ENCODE data around the gene AP2B1. TPM values are rescaled to one million over a fixed set of nuclear protein-coding genes. Genes with fewer than 3 reads are reported as not detected.

Gene AP2B1
- total RNA-seq, 1 experiment from 2014 or later = 217 TPM

DNA sequence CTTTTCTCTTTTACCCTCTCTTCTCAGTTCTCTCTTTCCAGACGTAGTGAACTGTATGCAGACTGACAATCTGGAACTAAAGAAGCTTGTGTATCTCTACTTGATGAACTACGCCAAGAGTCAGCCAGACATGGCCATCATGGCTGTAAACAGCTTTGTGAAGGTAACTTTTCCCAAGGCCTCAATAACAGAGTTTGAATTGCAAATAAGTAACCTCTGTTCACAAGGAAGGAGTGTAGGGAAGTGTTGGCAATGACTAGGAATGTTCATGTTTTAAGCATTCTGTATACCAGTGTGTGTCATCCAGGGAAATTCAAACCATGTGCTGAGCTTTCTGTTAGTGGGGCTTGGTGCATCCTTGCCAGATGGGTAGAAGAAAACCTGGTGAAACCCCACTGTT lies 18.6 kb downstream of the AP2B1 start:
- no peak overlapping the region for H4K91ac ChIP-seq (ENCODE audit: insufficient read length, low read depth, low read length)
- H2BK12ac ChIP-seq (ENCODE audit: insufficient read length, low read depth, low read length) = no peak overlapping the region
- H3K27me3 ChIP-seq (ENCODE audit: insufficient read depth, low read length) = no peaks in the 10 kb centered on the region
- no peaks in the 10 kb centered on the region for H3K23me2 ChIP-seq (ENCODE audit: insufficient read length, low read depth, low read length, poor library complexity, severe bottlenecking)
- H3K27ac Mint-ChIP-seq = no peak overlapping the region; a peak in 2 of 7 replicates
- H3K9me3 Mint-ChIP-seq = no peaks in the 10 kb centered on the region
- H3K14ac ChIP-seq (ENCODE audit: insufficient read depth, low read length) = no peak overlapping the region
- no peak overlapping the region for H2BK20ac ChIP-seq (ENCODE audit: low read depth, low read length, poor library complexity, severe bottlenecking)
- no peaks in the 10 kb centered on the region for H3K9me3 ChIP-seq (ENCODE audit: control insufficient read depth, low read depth, low read length)
- no peak overlapping the region for H3K4ac ChIP-seq (ENCODE audit: low read depth, low read length)
- no peak overlapping the region for H2BK15ac ChIP-seq (ENCODE audit: low read depth, low read length)
- TF ChIP-seq, protein P1, sequence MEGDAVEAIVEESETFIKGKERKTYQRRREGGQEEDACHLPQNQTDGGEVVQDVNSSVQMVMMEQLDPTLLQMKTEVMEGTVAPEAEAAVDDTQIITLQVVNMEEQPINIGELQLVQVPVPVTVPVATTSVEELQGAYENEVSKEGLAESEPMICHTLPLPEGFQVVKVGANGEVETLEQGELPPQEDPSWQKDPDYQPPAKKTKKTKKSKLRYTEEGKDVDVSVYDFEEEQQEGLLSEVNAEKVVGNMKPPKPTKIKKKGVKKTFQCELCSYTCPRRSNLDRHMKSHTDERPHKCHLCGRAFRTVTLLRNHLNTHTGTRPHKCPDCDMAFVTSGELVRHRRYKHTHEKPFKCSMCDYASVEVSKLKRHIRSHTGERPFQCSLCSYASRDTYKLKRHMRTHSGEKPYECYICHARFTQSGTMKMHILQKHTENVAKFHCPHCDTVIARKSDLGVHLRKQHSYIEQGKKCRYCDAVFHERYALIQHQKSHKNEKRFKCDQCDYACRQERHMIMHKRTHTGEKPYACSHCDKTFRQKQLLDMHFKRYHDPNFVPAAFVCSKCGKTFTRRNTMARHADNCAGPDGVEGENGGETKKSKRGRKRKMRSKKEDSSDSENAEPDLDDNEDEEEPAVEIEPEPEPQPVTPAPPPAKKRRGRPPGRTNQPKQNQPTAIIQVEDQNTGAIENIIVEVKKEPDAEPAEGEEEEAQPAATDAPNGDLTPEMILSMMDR (conservative IDR thresholded peaks at IDR 0.05) = no peak
- no CpG with 5 or more reads among the region's 2 CpGs for WGBS (ENCODE audit: extremely low coverage, insufficient read length, low lambda C conversion rate)
- no peaks in the 10 kb centered on the region for H3K79me1 ChIP-seq (ENCODE audit: insufficient read depth, low read depth, low read length, poor library complexity, severe bottlenecking)
- no peak overlapping the region for H2BK120ac ChIP-seq (ENCODE audit: low read depth, low read length, poor library complexity, severe bottlenecking)
- no peaks in the 10 kb centered on the region for H3K4me1 Mint-ChIP-seq
- peaks cover 12 to 73% (median 62%) of the 10 kb centered on the region in 3 experiments; a peak in 6 of 7 replicates for H3K36me3 Mint-ChIP-seq (ENCODE audit: insufficient read depth in 1 of 3, low read depth in 3 of 3)
- no peaks in the 10 kb centered on the region for H3K27me3 Mint-ChIP-seq (ENCODE audit: low read depth)
- H4K20me1 ChIP-seq (ENCODE audit: control insufficient read depth, insufficient read depth, insufficient read length) = no peaks in the 10 kb centered on the region
- no peak overlapping the region for H3K4me3 Mint-ChIP-seq
- no peak overlapping the region for H3T11ph ChIP-seq (ENCODE audit: low read length)
- no peak overlapping the region for H3K4me2 ChIP-seq (ENCODE audit: insufficient read depth, insufficient read length, low read length)
- no peak overlapping the region for H3K27ac ChIP-seq (ENCODE audit: insufficient read length, low read depth, low read length)
- H3K23ac ChIP-seq (ENCODE audit: insufficient read length, low read depth, low read length) = no peak overlapping the region
- no peaks in the 10 kb centered on the region for H3K79me2 ChIP-seq (ENCODE audit: insufficient read depth, low read length)
- DNase-seq = no peak
- H3K56ac ChIP-seq (ENCODE audit: insufficient read length, low read depth, low read length) = no peak overlapping the region
- no peak overlapping the region for H2AK5ac ChIP-seq (ENCODE audit: insufficient read length, low read length)
- no peak overlapping the region for H3K18ac ChIP-seq (ENCODE audit: insufficient read length, low read depth, low read length)
- no peak overlapping the region for H4K5ac ChIP-seq (ENCODE audit: insufficient read length, low read depth, low read length)
- no peak overlapping the region for H2AFZ ChIP-seq (ENCODE audit: low read length)
- no peak overlapping the region for H4K8ac ChIP-seq (replicated peaks; ENCODE audit: insufficient read length, low read depth, low read length)
- H3K9ac ChIP-seq (ENCODE audit: extremely low read depth, insufficient read length, low read length) = no peak overlapping the region
- no peak overlapping the region for H2BK5ac ChIP-seq (ENCODE audit: insufficient read length, low read length)
- H3K4me1 ChIP-seq (ENCODE audit: insufficient read depth, low read length) = no peaks in the 10 kb centered on the region

Measured in H9 (cell line).